A549 (cell line): Measurements from ENCODE around the gene CFAP161.

Experiments used
- RFX5 ChIP-seq: fragments of 450-650 bp; IDR thresholded peaks from 2 replicates; pipeline ENCODE4 v1.7.1; 2014; ENCODE audit warnings: antibody characterized with exemption, mild to moderate bottlenecking, moderate library complexity
- TF ChIP-seq, protein P1 (sequence below): fragments of >200 bp; sonication (Bioruptor Twin); formaldehyde crosslinking; IDR thresholded peaks from 3 replicates; pipeline ENCODE4 v1.5.1; 2016
- TF ChIP-seq, protein P2 (sequence below): IDR thresholded peaks from 2 replicates; pipeline ENCODE4 v1.6.1; 2012
- TF ChIP-seq, protein P3 (sequence below): fragments of 200-600 bp; sonication (generic); IDR thresholded peaks from 2 replicates; pipeline ENCODE4 v1.6.1; 2016; ENCODE audit warnings: antibody characterized with exemption, mild to moderate bottlenecking, moderate library complexity

DNA sequence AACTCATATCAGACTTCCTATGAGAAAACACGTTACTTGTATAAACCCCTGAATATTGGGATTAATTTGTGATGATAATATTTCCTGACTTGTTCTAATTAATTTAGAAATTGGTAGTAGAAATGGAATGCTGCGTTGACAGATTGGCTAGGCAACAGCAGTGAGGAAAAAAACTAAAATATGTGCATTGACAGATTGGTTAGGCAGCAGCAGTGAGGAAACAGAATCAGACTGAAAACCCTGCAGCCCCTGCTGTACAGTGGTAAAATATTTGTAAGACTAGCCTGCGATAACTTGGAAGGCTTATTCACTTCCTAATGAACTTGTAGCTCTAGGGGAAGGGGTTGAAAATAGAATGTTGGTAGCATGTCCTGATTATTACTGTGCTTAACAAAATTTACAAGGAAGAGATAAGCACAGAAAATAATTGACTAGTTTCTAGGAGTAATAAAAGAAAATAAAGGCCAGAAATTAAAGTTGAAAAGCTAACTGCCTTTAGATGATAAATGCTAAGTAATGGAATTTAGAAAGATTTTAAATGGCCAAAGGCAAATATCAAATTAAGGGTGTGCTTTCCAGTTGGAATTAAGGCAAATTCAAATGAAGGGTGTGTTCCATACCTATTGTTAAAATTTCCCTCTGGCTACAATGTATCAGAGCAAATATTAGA lies 32.7 kb downstream of the CFAP161 start:
- TF ChIP-seq, protein P1, sequence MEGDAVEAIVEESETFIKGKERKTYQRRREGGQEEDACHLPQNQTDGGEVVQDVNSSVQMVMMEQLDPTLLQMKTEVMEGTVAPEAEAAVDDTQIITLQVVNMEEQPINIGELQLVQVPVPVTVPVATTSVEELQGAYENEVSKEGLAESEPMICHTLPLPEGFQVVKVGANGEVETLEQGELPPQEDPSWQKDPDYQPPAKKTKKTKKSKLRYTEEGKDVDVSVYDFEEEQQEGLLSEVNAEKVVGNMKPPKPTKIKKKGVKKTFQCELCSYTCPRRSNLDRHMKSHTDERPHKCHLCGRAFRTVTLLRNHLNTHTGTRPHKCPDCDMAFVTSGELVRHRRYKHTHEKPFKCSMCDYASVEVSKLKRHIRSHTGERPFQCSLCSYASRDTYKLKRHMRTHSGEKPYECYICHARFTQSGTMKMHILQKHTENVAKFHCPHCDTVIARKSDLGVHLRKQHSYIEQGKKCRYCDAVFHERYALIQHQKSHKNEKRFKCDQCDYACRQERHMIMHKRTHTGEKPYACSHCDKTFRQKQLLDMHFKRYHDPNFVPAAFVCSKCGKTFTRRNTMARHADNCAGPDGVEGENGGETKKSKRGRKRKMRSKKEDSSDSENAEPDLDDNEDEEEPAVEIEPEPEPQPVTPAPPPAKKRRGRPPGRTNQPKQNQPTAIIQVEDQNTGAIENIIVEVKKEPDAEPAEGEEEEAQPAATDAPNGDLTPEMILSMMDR, result no peak
- TF ChIP-seq, protein P2, sequence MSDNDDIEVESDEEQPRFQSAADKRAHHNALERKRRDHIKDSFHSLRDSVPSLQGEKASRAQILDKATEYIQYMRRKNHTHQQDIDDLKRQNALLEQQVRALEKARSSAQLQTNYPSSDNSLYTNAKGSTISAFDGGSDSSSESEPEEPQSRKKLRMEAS, result no peak
- TF ChIP-seq RFX5, result no peak
- TF ChIP-seq, protein P3, sequence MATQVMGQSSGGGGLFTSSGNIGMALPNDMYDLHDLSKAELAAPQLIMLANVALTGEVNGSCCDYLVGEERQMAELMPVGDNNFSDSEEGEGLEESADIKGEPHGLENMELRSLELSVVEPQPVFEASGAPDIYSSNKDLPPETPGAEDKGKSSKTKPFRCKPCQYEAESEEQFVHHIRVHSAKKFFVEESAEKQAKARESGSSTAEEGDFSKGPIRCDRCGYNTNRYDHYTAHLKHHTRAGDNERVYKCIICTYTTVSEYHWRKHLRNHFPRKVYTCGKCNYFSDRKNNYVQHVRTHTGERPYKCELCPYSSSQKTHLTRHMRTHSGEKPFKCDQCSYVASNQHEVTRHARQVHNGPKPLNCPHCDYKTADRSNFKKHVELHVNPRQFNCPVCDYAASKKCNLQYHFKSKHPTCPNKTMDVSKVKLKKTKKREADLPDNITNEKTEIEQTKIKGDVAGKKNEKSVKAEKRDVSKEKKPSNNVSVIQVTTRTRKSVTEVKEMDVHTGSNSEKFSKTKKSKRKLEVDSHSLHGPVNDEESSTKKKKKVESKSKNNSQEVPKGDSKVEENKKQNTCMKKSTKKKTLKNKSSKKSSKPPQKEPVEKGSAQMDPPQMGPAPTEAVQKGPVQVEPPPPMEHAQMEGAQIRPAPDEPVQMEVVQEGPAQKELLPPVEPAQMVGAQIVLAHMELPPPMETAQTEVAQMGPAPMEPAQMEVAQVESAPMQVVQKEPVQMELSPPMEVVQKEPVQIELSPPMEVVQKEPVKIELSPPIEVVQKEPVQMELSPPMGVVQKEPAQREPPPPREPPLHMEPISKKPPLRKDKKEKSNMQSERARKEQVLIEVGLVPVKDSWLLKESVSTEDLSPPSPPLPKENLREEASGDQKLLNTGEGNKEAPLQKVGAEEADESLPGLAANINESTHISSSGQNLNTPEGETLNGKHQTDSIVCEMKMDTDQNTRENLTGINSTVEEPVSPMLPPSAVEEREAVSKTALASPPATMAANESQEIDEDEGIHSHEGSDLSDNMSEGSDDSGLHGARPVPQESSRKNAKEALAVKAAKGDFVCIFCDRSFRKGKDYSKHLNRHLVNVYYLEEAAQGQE, result no peak
